HCT116 (cell line): ENCODE results near the gene OSBPL5. TPM values are rescaled to one million over a fixed set of nuclear protein-coding genes. Genes with fewer than 3 reads are reported as not detected.

ENCODE experiments used
- ATAC-seq: fragments of 200-7000 bp; cut with Tn5 transposase; 2 replicates; pipeline ENCODE4 v1.9.1; 2020; ENCODE audit warnings: mild to moderate bottlenecking, moderate library complexity
- BruUV-seq: library from RNA; stranded (reverse); fragments of 400-500 nt; replicated peaks from 2 replicates; lab custom pipeline; 2021; lab: Mats Ljungman, UMichigan
- CTCF ChIA-PET: fragments of 300-600 bp; sonication (Branson Sonifier 250); formaldehyde crosslinking; loops from one replicate; lab custom pipeline; 2021; ENCODE audit warnings: antibody characterized with exemption; lab: Charles Lee
- POLR2A ChIA-PET: fragments of 300-600, 350-600 bp; sonication (Branson Sonifier 250); formaldehyde crosslinking; loops from one replicate; lab custom pipeline; 2021; ENCODE audit warnings: antibody characterized with exemption; lab: Charles Lee
- RAD21 ChIA-PET, 2 experiments: fragments of 300-600 bp; sonication (Branson Sonifier 250); formaldehyde crosslinking; loops; one replicate each; lab custom pipeline; 2023; ENCODE audit warnings: low total read pairs in 2 of 2; ENCODE audit not compliant: uncharacterized antibody in 2 of 2, unreplicated experiment in 2 of 2, low non-redundant PET in 1 of 2; lab: Charles Lee
- DNase-seq: peaks from one replicate; pipeline ENCODE4 v3.0.0-alpha.2; 2010; ENCODE audit warnings: low read depth, low spot score
- H2AFZ ChIP-seq: fragments of 200-600 bp; shearing (Covaris generic), sonication (generic); 2 replicates; pipeline ENCODE4 v1.6.1; 2017; ENCODE audit warnings: low read depth, mixed run types, mixed read lengths, antibody characterized with exemption, low read length; ENCODE audit not compliant: poor library complexity, severe bottlenecking
- H3K27ac ChIP-seq: 2 replicates; pipeline ENCODE4 v1.5.1; 2012; ENCODE audit warnings: low read depth, low read length
- H3K27me3 ChIP-seq: fragments of 200-600 bp; sonication (generic); 2 replicates; pipeline ENCODE4 v1.6.1; 2016; ENCODE audit warnings: mixed run types, low read length, mixed read lengths; ENCODE audit not compliant: insufficient read depth
- H3K36me3 ChIP-seq, 2 experiments: fragments of 200-500 bp in 1 of 2; fragments of 200-600 bp in 1 of 2; sonication (Bioruptor generic) in 1 of 2; sonication (generic) in 1 of 2; 2 replicates each; pipeline versions ENCODE4 v1.5.1 to v1.6.1; 2014 to 2016; ENCODE audit warnings: low read length in 2 of 2, inconsistent platforms in 1 of 2, mixed read lengths in 1 of 2, mixed run types in 1 of 2; ENCODE audit not compliant: insufficient read depth in 2 of 2, control insufficient read depth in 1 of 2
- H3K4me1 ChIP-seq, 2 experiments: fragments of 200-600 bp in 1 of 2; sonication (generic) in 1 of 2; 2 replicates each; pipeline versions ENCODE4 v1.5.1 to v1.6.1; 2012 to 2017; ENCODE audit warnings: low read length in 2 of 2, inconsistent platforms in 1 of 2, mild to moderate bottlenecking in 1 of 2, mixed read lengths in 1 of 2, mixed run types in 1 of 2, moderate library complexity in 1 of 2; ENCODE audit not compliant: insufficient read depth in 2 of 2, control insufficient read depth in 1 of 2
- H3K4me2 ChIP-seq: fragments of 200-600 bp; sonication (generic); 2 replicates; pipeline ENCODE4 v1.6.1; 2017; ENCODE audit warnings: mixed run types, low read length, mixed read lengths
- H3K4me3 ChIP-seq, 2 experiments: fragments of 200-600 bp in 1 of 2; sonication (generic) in 1 of 2; replicated peaks in 1 of 2; 2 replicates each; pipeline ENCODE4 v1.5.1; 2011 to 2016; ENCODE audit warnings: low read length in 2 of 2, control low read depth in 1 of 2, low read depth in 1 of 2, mild to moderate bottlenecking in 1 of 2, mixed read lengths in 1 of 2, mixed run types in 1 of 2
- H3K79me2 ChIP-seq: fragments of 200-600 bp; sonication (generic); 2 replicates; pipeline ENCODE4 v1.6.1; 2017; ENCODE audit warnings: mild to moderate bottlenecking, mixed run types, low read length, moderate library complexity, mixed read lengths; ENCODE audit not compliant: insufficient read depth
- H3K9ac ChIP-seq: fragments of 200-600 bp; sonication (generic); 2 replicates; pipeline ENCODE4 v1.6.1; 2016; ENCODE audit warnings: low read length, mixed read lengths
- H3K9me2 ChIP-seq: fragments of 200-600 bp; sonication (generic), shearing (Covaris generic); 2 replicates; pipeline ENCODE4 v1.6.1; 2017; ENCODE audit warnings: mixed run types, mild to moderate bottlenecking, moderate library complexity; ENCODE audit not compliant: insufficient read depth
- H3K9me3 ChIP-seq, 2 experiments: fragments of 200-500 bp in 1 of 2; fragments of 200-600 bp in 1 of 2; sonication (Bioruptor generic) in 1 of 2; sonication (generic) in 1 of 2; 2 replicates each; pipeline ENCODE4 v1.6.1; 2014 to 2017; ENCODE audit warnings: low read length in 2 of 2, mixed read lengths in 2 of 2, inconsistent platforms in 1 of 2, low read depth in 1 of 2, mild to moderate bottlenecking in 1 of 2, mixed run types in 1 of 2, moderate library complexity in 1 of 2; ENCODE audit not compliant: control insufficient read depth in 1 of 2, insufficient read depth in 1 of 2
- H4K20me1 ChIP-seq: fragments of 200-600 bp; sonication (generic), shearing (Covaris generic); 2 replicates; pipeline ENCODE4 v1.6.1; 2017; ENCODE audit warnings: mixed run types, mild to moderate bottlenecking, moderate library complexity; ENCODE audit not compliant: insufficient read depth
- CTCF ChIP-seq, 3 experiments: fragments of 200-600 bp in 1 of 3; sonication (generic) in 1 of 3; IDR thresholded peaks in 2 of 3; conservative IDR thresholded peaks in 1 of 3; 2 replicates each; pipeline ENCODE4 v1.5.1; 2012 to 2017; ENCODE audit warnings: low read depth in 2 of 3, low read length in 2 of 3, antibody characterized with exemption in 1 of 3, borderline replicate concordance in 1 of 3, control low read depth in 1 of 3, mild to moderate bottlenecking in 1 of 3, mixed read lengths in 1 of 3, mixed run types in 1 of 3, moderate library complexity in 1 of 3; ENCODE audit not compliant: insufficient read depth in 1 of 3
- ELF1 ChIP-seq: IDR thresholded peaks from 2 replicates; pipeline ENCODE4 v1.6.1; 2012; ENCODE audit warnings: low read depth, borderline replicate concordance
- JUND ChIP-seq: IDR thresholded peaks from 2 replicates; pipeline ENCODE4 v1.6.1; 2012
- MAX ChIP-seq: IDR thresholded peaks from 2 replicates; pipeline ENCODE4 v1.6.1; 2012
- POLR2A ChIP-seq: IDR thresholded peaks from 2 replicates; pipeline ENCODE4 v1.7.0; 2011; ENCODE audit warnings: borderline replicate concordance; ENCODE audit not compliant: insufficient read depth, insufficient read length; ENCODE audit errors: extremely low read depth
- POLR2AphosphoS5 ChIP-seq: IDR thresholded peaks from 2 replicates; pipeline ENCODE4 v1.6.1; 2011; ENCODE audit warnings: mild to moderate bottlenecking, low read depth, low read length, moderate library complexity
- SIN3A ChIP-seq: IDR thresholded peaks from 2 replicates; pipeline ENCODE4 v1.6.1; 2012; ENCODE audit warnings: low read depth
- SP1 ChIP-seq: IDR thresholded peaks from 2 replicates; pipeline ENCODE4 v1.6.1; 2012; ENCODE audit warnings: low read depth
- SRF ChIP-seq: IDR thresholded peaks from 2 replicates; pipeline ENCODE4 v1.6.1; 2012; ENCODE audit warnings: low read depth
- YY1 ChIP-seq: IDR thresholded peaks from 2 replicates; pipeline ENCODE4 v1.6.1; 2011; ENCODE audit warnings: low read length, low read depth, moderate library complexity, mild to moderate bottlenecking; ENCODE audit not compliant: insufficient replicate concordance; ENCODE audit errors: extremely low read depth
- ZFX ChIP-seq: fragments of 450-650 bp; IDR thresholded peaks from 2 replicates; pipeline ENCODE4 v1.6.1; 2017
- intact Hi-C: fragments of 100-400 bp; cut with micrococcal nuclease; formaldehyde crosslinking; loops from 2 replicates; pipeline ENCODE4 v1.10.0; 2022
- total RNA-seq: library from RNA; stranded (reverse); gene quantifications from one replicate; pipeline ENCODE4 v1.2.1, GENCODE V29; 2021; ENCODE audit not compliant: unreplicated experiment

The OSBPL5 gene
- total RNA-seq, 1 experiment from 2014 or later: 44.2 TPM

GRCh38 chr11:3057069-3057963, 107.8 kb downstream of the OSBPL5 start, which contains the start of gene CARS1:
Gene CARS1, minus strand, starts transcription at chr11:3057423. Its CDS starts 56 bp downstream, at chr11:3057367.
- Histone ChIP-seq H2AFZ (peak within 1 kb of the TSS; percentile 65), H3K9ac (peak within 1 kb of the TSS; percentile 86), H3K9me3 (no peaks in the 10 kb centered on the region), H3K79me2 (peaks cover 47% of the 10 kb centered on the region), H3K27me3 (no peaks in the 10 kb centered on the region), H3K36me3 (peaks cover 4 to 16% of the 10 kb centered on the region in 2 experiments; a peak in 3 of 4 replicates), H3K4me3 (peak within 1 kb of the TSS; percentile 97 to 98), H3K4me2 (peak within 1 kb of the TSS; percentile 87), H3K27ac (peak within 1 kb of the TSS; percentile 82), H4K20me1 (no peaks in the 10 kb centered on the region), H3K9me2 (no peaks in the 10 kb centered on the region), H3K4me1 (peaks cover 12 to 29% of the 10 kb centered on the region in 2 experiments)
- POLR2A ChIA-PET: interaction anchor here (1.0 kb wide), 1 partner anchor 67 kb away, joined by 3 read pairs; no protein-coding TSS in a partner anchor
- intact Hi-C loops: no loop called here
- BruUV-seq: TSS peak; percentile 80
- CTCF ChIA-PET: interaction anchor here (0.7 kb wide), 1 partner anchor 34 kb away, joined by 3 read pairs; no protein-coding TSS in a partner anchor
- peak; percentile 92 for TF ChIP-seq POLR2AphosphoS5
- TF ChIP-seq MAX: peak; percentile 90
- TF ChIP-seq ELF1: peak; percentile 89; the same call in 1 of the 2 replicates
- TF ChIP-seq SP1: no peak; the same call in 1 of the 2 replicates
- TF ChIP-seq POLR2A: peak; percentile 63
- no peak for TF ChIP-seq JUND
- peak; percentile 81 for TF ChIP-seq YY1
- TF ChIP-seq SIN3A: peak; percentile 94
- TF ChIP-seq ZFX: peak; percentile 97
- TF ChIP-seq CTCF (IDR thresholded peaks at IDR 0.05 in 2 of 3, conservative IDR thresholded peaks at IDR 0.05 in 1 of 3; ENCODE audit: borderline replicate concordance in 1 of 3, insufficient read depth in 1 of 3, low read depth in 2 of 3, low read length in 2 of 3): no peak
- TF ChIP-seq SRF: no peak
- RAD21 ChIA-PET: no interaction called here
- peak; percentile 78 for DNase-seq
- ATAC-seq: peak; percentile 94
